IMR-90 (cell line): ENCODE data around the gene REPS2.

Experiments used
- BHLHE40 ChIP-seq: fragments of 150-350 bp; IDR thresholded peaks from 2 replicates; pipeline ENCODE4 v1.6.1; 2016; ENCODE audit warnings: mild to moderate bottlenecking, low read depth, low read length
- CEBPB ChIP-seq: IDR thresholded peaks from 2 replicates; pipeline ENCODE4 v1.6.1; 2012; ENCODE audit warnings: low read depth, low read length, improper control_type of control experiment
- FOS ChIP-seq: fragments of 150-350 bp; IDR thresholded peaks from 2 replicates; pipeline ENCODE4 v1.6.1; 2016; ENCODE audit warnings: low read depth, low read length
- MAFK ChIP-seq: IDR thresholded peaks from 2 replicates; pipeline ENCODE4 v1.6.1; 2012; ENCODE audit warnings: low read depth, low read length, improper control_type of control experiment
- MAZ ChIP-seq: IDR thresholded peaks from 2 replicates; pipeline ENCODE4 v1.6.1; 2012; ENCODE audit warnings: low read depth, mild to moderate bottlenecking, low read length, improper control_type of control experiment, moderate library complexity, borderline replicate concordance
- MXI1 ChIP-seq: IDR thresholded peaks from 2 replicates; pipeline ENCODE4 v1.6.1; 2012; ENCODE audit warnings: low read depth, mild to moderate bottlenecking, low read length, moderate library complexity, borderline replicate concordance
- NFE2L2 ChIP-seq: fragments of 150-350 bp; IDR thresholded peaks from 2 replicates; pipeline ENCODE4 v1.6.1; 2016; ENCODE audit warnings: low read depth, mild to moderate bottlenecking, low read length
- POLR2A ChIP-seq: IDR thresholded peaks from 2 replicates; pipeline ENCODE4 v1.6.1; 2012; ENCODE audit warnings: mild to moderate bottlenecking, low read depth, low read length
- RAD21 ChIP-seq: IDR thresholded peaks from 2 replicates; pipeline ENCODE4 v1.6.1; 2012; ENCODE audit warnings: low read length, improper control_type of control experiment
- RCOR1 ChIP-seq: IDR thresholded peaks from 2 replicates; pipeline ENCODE4 v1.6.1; 2012; ENCODE audit warnings: mild to moderate bottlenecking, low read length, improper control_type of control experiment; ENCODE audit not compliant: insufficient replicate concordance
- RFX5 ChIP-seq: IDR thresholded peaks from 2 replicates; pipeline ENCODE4 v1.8.0; 2012; ENCODE audit warnings: low read depth, mild to moderate bottlenecking, low read length, moderate library complexity
- SMC3 ChIP-seq: fragments of 150-350 bp; IDR thresholded peaks from 2 replicates; pipeline ENCODE4 v1.6.1; 2016; ENCODE audit warnings: low read depth, mild to moderate bottlenecking, antibody characterized with exemption, low read length, moderate library complexity
- TF ChIP-seq, protein P1 (sequence below): conservative IDR thresholded peaks from 2 replicates; pipeline ENCODE4 v1.5.1; 2012; ENCODE audit warnings: mild to moderate bottlenecking, low read depth, low read length, improper control_type of control experiment
- TF ChIP-seq, protein P2 (sequence below): fragments of 150-350 bp; IDR thresholded peaks from 2 replicates; pipeline ENCODE4 v1.6.1; 2017; ENCODE audit warnings: mild to moderate bottlenecking, antibody characterized with exemption, low read length, low read depth

DNA sequence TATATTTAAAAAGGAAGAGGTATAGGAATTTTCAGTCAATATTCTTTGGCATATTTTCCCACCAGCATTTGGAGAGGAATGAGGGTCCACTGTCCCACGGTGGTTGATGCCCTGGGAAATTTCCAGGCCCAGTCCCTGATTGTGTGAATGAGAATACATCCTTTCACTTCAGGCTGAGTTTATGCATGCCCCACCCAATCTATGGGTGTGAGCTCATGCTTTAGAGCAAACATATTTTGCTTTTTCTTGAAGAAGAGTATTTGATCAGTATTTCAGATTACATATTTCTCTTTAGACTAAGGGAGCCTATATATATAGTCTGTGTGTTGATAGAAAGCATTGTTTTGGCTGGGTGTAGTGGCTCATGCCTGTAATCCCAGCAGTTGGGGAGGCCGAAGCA lies 77.2 kb downstream of the REPS2 start:
- TF ChIP-seq, protein P1, sequence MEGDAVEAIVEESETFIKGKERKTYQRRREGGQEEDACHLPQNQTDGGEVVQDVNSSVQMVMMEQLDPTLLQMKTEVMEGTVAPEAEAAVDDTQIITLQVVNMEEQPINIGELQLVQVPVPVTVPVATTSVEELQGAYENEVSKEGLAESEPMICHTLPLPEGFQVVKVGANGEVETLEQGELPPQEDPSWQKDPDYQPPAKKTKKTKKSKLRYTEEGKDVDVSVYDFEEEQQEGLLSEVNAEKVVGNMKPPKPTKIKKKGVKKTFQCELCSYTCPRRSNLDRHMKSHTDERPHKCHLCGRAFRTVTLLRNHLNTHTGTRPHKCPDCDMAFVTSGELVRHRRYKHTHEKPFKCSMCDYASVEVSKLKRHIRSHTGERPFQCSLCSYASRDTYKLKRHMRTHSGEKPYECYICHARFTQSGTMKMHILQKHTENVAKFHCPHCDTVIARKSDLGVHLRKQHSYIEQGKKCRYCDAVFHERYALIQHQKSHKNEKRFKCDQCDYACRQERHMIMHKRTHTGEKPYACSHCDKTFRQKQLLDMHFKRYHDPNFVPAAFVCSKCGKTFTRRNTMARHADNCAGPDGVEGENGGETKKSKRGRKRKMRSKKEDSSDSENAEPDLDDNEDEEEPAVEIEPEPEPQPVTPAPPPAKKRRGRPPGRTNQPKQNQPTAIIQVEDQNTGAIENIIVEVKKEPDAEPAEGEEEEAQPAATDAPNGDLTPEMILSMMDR, result no peak
- TF ChIP-seq MAFK (no peak), SMC3 (no peak), NFE2L2 (no peak), POLR2A (no peak), MAZ (no peak), BHLHE40 (no peak), RAD21 (no peak), RFX5 (no peak), FOS (no peak), CEBPB (no peak), RCOR1 (no peak), MXI1 (no peak)
- TF ChIP-seq, protein P2, sequence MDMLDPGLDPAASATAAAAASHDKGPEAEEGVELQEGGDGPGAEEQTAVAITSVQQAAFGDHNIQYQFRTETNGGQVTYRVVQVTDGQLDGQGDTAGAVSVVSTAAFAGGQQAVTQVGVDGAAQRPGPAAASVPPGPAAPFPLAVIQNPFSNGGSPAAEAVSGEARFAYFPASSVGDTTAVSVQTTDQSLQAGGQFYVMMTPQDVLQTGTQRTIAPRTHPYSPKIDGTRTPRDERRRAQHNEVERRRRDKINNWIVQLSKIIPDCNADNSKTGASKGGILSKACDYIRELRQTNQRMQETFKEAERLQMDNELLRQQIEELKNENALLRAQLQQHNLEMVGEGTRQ, result no peak
